ENCODE measurements around the gene PI16.

GRCh38 chr6:36967757-36968156, 13.2 kb downstream of the PI16 start:
- TF ChIP-seq, protein P1, sequence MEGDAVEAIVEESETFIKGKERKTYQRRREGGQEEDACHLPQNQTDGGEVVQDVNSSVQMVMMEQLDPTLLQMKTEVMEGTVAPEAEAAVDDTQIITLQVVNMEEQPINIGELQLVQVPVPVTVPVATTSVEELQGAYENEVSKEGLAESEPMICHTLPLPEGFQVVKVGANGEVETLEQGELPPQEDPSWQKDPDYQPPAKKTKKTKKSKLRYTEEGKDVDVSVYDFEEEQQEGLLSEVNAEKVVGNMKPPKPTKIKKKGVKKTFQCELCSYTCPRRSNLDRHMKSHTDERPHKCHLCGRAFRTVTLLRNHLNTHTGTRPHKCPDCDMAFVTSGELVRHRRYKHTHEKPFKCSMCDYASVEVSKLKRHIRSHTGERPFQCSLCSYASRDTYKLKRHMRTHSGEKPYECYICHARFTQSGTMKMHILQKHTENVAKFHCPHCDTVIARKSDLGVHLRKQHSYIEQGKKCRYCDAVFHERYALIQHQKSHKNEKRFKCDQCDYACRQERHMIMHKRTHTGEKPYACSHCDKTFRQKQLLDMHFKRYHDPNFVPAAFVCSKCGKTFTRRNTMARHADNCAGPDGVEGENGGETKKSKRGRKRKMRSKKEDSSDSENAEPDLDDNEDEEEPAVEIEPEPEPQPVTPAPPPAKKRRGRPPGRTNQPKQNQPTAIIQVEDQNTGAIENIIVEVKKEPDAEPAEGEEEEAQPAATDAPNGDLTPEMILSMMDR (IDR thresholded peaks at IDR 0.05) = no peak
- no peak for TF ChIP-seq EP300 (IDR thresholded peaks at IDR 0.05)

Measured in ovary (tissue), 3 donors.